ENCODE measurements around the gene PTTG2.

GRCh38 chr4:38007645-38008044, 47.4 kb downstream of the PTTG2 start:
- TF ChIP-seq, protein P1, sequence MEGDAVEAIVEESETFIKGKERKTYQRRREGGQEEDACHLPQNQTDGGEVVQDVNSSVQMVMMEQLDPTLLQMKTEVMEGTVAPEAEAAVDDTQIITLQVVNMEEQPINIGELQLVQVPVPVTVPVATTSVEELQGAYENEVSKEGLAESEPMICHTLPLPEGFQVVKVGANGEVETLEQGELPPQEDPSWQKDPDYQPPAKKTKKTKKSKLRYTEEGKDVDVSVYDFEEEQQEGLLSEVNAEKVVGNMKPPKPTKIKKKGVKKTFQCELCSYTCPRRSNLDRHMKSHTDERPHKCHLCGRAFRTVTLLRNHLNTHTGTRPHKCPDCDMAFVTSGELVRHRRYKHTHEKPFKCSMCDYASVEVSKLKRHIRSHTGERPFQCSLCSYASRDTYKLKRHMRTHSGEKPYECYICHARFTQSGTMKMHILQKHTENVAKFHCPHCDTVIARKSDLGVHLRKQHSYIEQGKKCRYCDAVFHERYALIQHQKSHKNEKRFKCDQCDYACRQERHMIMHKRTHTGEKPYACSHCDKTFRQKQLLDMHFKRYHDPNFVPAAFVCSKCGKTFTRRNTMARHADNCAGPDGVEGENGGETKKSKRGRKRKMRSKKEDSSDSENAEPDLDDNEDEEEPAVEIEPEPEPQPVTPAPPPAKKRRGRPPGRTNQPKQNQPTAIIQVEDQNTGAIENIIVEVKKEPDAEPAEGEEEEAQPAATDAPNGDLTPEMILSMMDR (conservative IDR thresholded peaks at IDR 0.05; ENCODE audit: low read depth, low read length): no peak
- no peak for TF ChIP-seq NFE2L2 (IDR thresholded peaks at IDR 0.05; ENCODE audit: low read depth, low read length)
- TF ChIP-seq MAFK (IDR thresholded peaks at IDR 0.05; ENCODE audit: low read depth, low read length): no peak
- TF ChIP-seq USF2 (IDR thresholded peaks at IDR 0.05; ENCODE audit: low read depth, low read length): no peak
- TF ChIP-seq MAZ (IDR thresholded peaks at IDR 0.05; ENCODE audit: borderline replicate concordance, low read depth, low read length): no peak
- TF ChIP-seq POLR2A (IDR thresholded peaks at IDR 0.05; ENCODE audit: low read depth, low read length): no peak
- no peak for TF ChIP-seq CHD1 (IDR thresholded peaks at IDR 0.05; ENCODE audit: low read depth, low read length)
- no peak for TF ChIP-seq RCOR1 (IDR thresholded peaks at IDR 0.05; ENCODE audit: insufficient replicate concordance, low read length)
